Measurements from ENCODE around the gene TNXB. TPM values are rescaled to one million over a fixed set of nuclear protein-coding genes. Genes with fewer than 3 reads are reported as not detected.
A peak's percentile ranks its signal among the peaks of the same experiment; 100 is the strongest.
"Not testable (repeated sequence)": the region's sequence is repeated elsewhere in the genome, so short reads cannot be mapped to it uniquely, and the experiment has no call there.

The TNXB gene
- total RNA-seq, 2 donors from 2014 or later, result 10.9 to 15.0 TPM

DNA sequence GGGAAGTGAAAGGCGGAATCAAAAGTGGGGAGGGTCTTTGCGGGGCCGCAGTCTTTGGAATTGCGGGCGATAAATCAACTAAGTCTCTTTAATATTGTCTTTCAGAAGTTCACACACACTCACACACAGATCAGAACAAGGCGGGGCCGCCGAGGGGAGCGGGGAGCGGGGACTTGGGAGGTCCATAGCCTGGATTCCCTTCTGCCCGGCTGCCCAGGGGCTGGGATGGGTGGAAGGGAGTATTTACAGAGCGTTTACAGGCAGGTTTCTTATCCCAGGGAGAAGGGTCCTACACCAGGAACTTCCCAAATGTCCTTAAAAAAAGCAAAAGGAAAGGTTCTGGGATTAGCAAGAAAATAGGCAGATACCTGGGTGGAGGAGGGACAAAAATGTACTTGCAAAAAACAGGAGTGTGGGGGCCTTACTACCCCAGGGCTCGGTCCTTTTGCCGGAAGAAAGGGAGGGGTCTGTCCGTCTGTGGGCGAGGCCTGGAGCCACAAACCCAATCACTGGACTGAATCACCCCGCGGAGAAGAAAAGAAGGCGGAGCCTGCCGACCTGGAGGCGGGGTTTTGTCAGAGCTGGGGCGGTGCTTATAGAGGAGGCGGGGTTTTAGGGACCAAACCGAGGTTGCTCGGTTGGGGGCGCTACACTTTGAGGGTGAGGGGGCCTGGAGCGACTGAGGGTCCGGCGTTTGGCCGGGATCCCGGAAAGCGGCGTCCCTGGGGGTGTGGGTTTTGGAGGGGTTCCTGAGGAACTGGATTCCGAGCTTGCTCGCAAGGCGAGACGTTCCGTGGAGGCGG is 39.4 kb upstream of the TNXB start:
- Mint-ChIP-seq H3K36me3 (ENCODE audit: insufficient read depth in 2 of 2) (no peaks in the 10 kb centered on the region), H3K9me3 (no peaks in the 10 kb centered on the region), H3K27ac (no peak overlapping the region), H3K4me3 (peak overlapping the region; percentile 83 to 91), H3K27me3 (ENCODE audit: low read depth) (peaks cover 37% of the 10 kb centered on the region), H3K4me1 (ENCODE audit: low read depth) (peaks cover 48% of the 10 kb centered on the region)
- ATAC-seq (replicated peaks in 1 of 2), result peak; percentile 86
- DNase-seq, result peak; percentile 84 to 86

DNA sequence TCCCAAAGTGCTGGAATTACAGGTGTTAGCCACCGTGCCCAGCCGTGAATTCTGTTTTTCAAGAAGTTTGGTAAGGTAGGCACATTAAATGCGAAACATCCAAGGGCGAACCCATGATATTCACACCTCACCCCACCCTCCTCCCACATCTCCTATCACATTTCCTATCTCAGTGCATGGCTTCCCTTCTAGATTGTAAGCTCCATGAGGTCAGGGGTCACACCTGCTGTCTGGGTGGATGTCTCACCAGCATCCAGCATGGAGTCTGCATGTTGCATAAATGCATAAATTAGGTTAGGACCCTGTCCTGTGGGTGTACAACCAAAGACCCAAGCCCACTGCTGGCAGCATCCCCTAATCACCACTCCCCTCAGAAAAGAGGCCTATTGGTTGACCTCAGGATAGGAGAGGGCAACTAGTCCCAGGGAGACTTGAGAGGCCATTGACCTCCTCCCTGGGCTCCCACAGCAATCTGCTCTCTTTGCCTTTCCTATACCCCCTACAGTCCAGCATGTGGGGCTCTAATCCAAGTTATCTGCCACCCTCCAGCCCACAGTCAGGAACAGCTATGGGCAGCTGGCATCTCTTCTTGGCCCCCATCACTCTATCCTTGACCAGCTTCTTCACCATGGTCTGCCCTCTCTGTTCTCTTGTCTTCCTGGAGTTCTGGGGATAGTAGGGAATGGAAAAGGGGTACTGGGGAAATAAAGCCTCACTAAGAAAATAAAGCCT is 38.4 kb upstream of the TNXB start:
- peaks cover 39% of the 10 kb centered on the region for H3K4me1 Mint-ChIP-seq (ENCODE audit: low read depth)
- H3K4me3 Mint-ChIP-seq, result peak overlapping the region; percentile 83 to 91
- no peaks in the 10 kb centered on the region for H3K36me3 Mint-ChIP-seq (ENCODE audit: insufficient read depth in 2 of 2)
- ATAC-seq (replicated peaks in 1 of 2) (no peak), DNase-seq (no peak)
- H3K27ac Mint-ChIP-seq, result no peak overlapping the region
- peaks cover 37% of the 10 kb centered on the region for H3K27me3 Mint-ChIP-seq (ENCODE audit: low read depth)
- H3K9me3 Mint-ChIP-seq, result no peaks in the 10 kb centered on the region

DNA sequence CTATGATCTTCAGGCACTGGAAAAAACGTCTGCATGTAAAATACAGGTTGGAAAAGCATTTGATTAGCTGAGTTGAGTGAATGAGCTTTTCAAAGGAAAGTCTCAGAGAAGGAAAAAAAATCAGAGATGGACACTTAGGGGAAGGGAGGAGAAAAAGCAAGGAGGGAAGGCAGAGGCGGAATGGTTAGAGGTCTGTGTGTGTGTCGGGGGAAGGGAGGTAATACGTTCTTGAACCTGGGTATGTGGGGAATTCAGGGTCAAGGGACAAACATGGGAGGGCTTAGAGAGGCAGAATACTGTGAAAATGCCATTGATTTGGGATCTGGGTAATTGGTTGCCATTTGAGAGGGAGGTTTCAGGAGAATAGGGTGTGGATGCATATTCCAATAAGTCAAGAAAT is 37.5 kb upstream of the TNXB start:
- Mint-ChIP-seq H3K36me3 (ENCODE audit: insufficient read depth in 2 of 2) (no peaks in the 10 kb centered on the region), H3K4me3 (no peak overlapping the region), H3K27me3 (ENCODE audit: low read depth) (peaks cover 37% of the 10 kb centered on the region), H3K4me1 (ENCODE audit: low read depth) (peaks cover 34% of the 10 kb centered on the region), H3K9me3 (no peaks in the 10 kb centered on the region), H3K27ac (no peak overlapping the region)
- no peak for DNase-seq
- no peak for ATAC-seq (replicated peaks in 1 of 2)

DNA sequence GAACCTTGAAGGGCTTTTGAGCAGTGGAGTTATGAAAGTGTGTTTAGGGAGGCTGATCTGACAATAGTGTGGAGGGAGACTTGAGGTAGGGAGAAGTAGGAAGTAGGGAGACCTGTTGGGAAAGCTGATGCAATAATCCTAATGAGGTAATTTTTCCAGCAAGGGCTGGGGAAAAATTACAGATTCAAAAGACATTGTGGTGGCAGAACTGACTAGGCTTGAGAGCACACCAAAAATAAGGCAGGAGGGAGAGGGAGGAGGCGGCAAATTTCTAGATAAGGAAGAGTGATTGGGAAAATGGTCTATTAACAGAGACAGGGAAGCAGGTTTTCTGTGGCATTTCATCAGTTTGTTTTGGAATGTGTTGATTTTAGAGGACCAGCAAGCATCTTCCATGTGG is 37.1 kb upstream of the TNXB start:
- no peak for ATAC-seq (replicated peaks in 1 of 2)
- Mint-ChIP-seq H3K36me3 (ENCODE audit: insufficient read depth in 2 of 2) (no peaks in the 10 kb centered on the region), H3K9me3 (no peaks in the 10 kb centered on the region), H3K27ac (no peak overlapping the region), H3K4me3 (no peak overlapping the region), H3K27me3 (ENCODE audit: low read depth) (peaks cover 34% of the 10 kb centered on the region), H3K4me1 (ENCODE audit: low read depth) (peaks cover 31% of the 10 kb centered on the region)
- no peak for DNase-seq

DNA sequence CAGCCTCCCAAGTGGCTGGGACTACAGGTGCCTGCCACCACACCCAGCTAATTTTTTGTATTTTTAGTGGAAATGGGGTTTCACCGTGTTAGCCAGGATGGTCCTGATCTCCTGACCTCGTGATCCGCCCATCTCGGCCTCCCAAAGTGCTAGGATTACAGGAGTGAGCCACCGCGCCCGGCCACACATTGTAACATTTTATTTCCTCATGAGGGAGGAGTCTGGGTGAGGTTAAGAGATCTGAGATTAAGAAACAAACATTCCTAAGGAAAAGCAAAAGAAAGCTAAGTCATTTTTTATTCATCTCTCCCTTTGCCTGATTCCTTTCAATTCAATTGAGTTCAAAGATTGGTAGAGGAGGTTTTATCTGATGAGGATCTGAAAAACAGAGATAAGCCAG is 35.1 kb upstream of the TNXB start:
- not testable (repeated sequence) for H3K4me3 Mint-ChIP-seq; H3K27ac Mint-ChIP-seq; H3K9me3 Mint-ChIP-seq; DNase-seq; ATAC-seq (replicated peaks in 1 of 2); H3K36me3 Mint-ChIP-seq (ENCODE audit: insufficient read depth in 2 of 2)
- Mint-ChIP-seq H3K27me3 (ENCODE audit: low read depth) (peaks cover 27% of the 10 kb centered on the region), H3K4me1 (ENCODE audit: low read depth) (peaks cover 24% of the 10 kb centered on the region)

DNA sequence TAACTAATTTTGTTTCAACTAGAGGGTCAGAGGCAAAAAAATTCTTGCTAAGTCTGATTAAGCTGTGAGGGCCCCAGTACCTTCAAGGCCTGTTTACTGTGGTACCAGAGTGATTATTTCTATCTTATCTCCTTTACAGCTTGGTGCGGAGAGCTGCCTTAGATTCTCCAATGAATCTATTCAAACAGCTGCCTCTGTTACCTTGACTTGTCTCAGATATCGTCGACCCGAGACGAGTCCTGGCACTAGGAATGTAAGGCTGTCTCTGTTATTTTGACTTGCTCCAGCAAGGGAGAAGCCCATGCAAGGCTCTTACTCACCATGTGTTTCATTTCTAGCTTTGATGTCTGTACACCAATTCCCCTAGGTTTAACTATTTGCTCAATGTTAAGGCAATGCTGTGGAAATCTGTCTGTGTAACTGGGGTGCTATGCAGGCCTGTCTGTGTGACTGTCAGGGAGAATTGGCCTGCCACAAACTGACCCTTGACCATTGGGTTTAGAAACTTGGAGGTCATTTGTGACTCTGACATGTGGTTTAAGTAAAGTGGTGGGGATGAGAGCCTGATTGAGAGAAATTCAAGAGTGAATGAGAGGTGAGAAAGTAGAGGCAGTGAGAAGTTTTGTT is 31.4 kb upstream of the TNXB start:
- H3K36me3 Mint-ChIP-seq (ENCODE audit: insufficient read depth in 2 of 2), result no peaks in the 10 kb centered on the region
- no peaks in the 10 kb centered on the region for H3K27me3 Mint-ChIP-seq (ENCODE audit: low read depth)
- H3K4me1 Mint-ChIP-seq (ENCODE audit: low read depth), result no peaks in the 10 kb centered on the region
- DNase-seq (no peak), ATAC-seq (replicated peaks in 1 of 2) (no peak)
- H3K9me3 Mint-ChIP-seq, result no peaks in the 10 kb centered on the region
- no peak overlapping the region for H3K27ac Mint-ChIP-seq
- no peak overlapping the region for H3K4me3 Mint-ChIP-seq

DNA sequence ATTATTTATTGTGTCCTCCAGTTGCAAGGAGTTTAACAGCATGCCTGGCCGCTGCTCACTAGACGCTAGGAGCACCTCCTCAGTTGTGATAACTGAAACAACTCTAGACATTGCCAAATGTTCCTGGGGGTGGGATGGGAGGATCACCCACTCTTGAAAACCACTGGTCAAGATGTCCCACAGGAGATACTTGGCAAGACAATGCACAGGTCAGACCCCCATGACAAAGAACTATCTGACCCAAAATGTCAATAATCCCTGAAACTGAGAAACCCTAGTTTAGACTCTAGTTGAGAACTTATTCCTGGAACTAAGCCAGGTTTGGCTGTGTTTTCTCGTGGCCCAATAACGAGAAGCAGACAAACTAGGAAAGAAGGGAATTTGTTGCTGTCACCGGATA is 30.5 kb upstream of the TNXB start:
- Mint-ChIP-seq H3K9me3 (no peaks in the 10 kb centered on the region), H3K36me3 (ENCODE audit: insufficient read depth in 2 of 2) (no peaks in the 10 kb centered on the region), H3K4me3 (no peak overlapping the region), H3K4me1 (ENCODE audit: low read depth) (no peaks in the 10 kb centered on the region), H3K27me3 (ENCODE audit: low read depth) (no peaks in the 10 kb centered on the region), H3K27ac (no peak overlapping the region)
- DNase-seq (no peak), ATAC-seq (replicated peaks in 1 of 2) (no peak)

DNA sequence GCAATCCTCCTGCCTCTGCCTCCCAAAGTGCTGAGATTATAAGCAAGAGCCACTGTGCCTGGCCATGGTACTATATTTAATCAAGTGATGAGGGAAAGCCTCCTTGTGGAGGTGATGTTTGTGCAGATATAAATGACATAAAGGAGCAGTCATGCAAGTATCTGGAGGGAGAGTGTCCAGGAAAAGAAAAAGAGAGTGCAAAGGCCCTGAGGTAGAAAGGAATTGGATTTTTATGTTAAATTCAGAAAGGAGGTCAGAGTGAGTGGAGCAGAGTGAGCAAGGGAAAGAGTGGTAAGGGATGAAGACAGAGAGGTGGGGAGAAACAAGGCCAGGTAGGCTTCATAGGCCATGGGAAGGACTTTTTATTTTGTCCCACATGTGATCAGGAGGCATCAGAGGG is 28.3 kb upstream of the TNXB start:
- Mint-ChIP-seq H3K9me3 (no peaks in the 10 kb centered on the region), H3K36me3 (ENCODE audit: insufficient read depth in 2 of 2) (no peaks in the 10 kb centered on the region), H3K27me3 (ENCODE audit: low read depth) (no peaks in the 10 kb centered on the region), H3K4me3 (no peak overlapping the region), H3K4me1 (ENCODE audit: low read depth) (no peaks in the 10 kb centered on the region), H3K27ac (no peak overlapping the region)
- DNase-seq (no peak), ATAC-seq (replicated peaks in 1 of 2) (no peak)

DNA sequence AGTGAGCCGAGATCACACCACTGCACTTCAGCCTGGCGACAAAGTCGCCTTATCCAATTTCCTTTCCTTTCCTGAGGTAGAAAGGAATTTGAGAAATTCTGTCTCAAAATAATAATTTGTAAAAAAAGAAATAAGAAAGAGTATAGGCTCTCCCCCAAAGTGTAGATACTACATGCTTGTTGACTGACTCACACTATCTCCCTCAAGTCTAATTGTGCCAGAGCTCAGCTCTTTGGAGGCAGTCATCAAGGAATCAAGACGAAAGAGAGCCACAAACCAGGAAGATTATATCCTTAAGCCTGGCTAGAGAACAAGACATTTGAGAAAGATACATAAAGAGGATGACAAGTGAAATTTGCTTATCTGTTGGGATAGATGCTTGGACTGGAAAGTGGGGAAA is 24.6 kb upstream of the TNXB start:
- H3K27me3 Mint-ChIP-seq (ENCODE audit: low read depth), result no peaks in the 10 kb centered on the region
- no peak overlapping the region for H3K4me3 Mint-ChIP-seq
- H3K27ac Mint-ChIP-seq, result no peak overlapping the region
- H3K36me3 Mint-ChIP-seq (ENCODE audit: insufficient read depth in 2 of 2), result no peaks in the 10 kb centered on the region
- peaks cover 16% of the 10 kb centered on the region for H3K4me1 Mint-ChIP-seq (ENCODE audit: low read depth)
- ATAC-seq (replicated peaks in 1 of 2) (no peak), DNase-seq (no peak)
- peaks cover 0 to 2% of the 10 kb centered on the region in 2 donors for H3K9me3 Mint-ChIP-seq

DNA sequence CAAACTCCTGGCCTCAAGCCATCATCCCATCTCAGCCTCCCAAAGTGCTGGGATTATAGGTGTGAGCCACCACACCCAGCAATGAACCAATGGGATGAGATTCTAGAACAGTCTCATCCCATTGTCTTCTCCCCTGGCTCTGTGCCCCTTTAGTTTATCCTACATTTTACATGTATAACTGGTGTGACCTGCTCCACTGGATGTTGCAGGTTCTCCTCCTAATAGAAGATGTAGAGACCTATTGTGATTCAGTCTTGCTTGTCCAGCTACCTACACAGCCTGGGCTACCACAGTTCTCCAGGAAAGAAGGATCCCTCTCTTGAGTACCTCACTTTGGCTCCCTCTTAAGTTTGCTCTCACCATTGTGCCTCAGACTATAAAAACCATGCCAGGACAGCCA is 23.0 kb upstream of the TNXB start:
- peaks cover 0 to 2% of the 10 kb centered on the region in 2 donors for H3K9me3 Mint-ChIP-seq
- H3K27ac Mint-ChIP-seq, result no peak overlapping the region
- peaks cover 29% of the 10 kb centered on the region for H3K4me1 Mint-ChIP-seq (ENCODE audit: low read depth)
- DNase-seq, result no peak
- H3K4me3 Mint-ChIP-seq, result no peak overlapping the region
- H3K36me3 Mint-ChIP-seq (ENCODE audit: insufficient read depth in 2 of 2), result peaks cover 0 to 3% of the 10 kb centered on the region in 2 donors
- no peak for ATAC-seq (replicated peaks in 1 of 2)
- no peaks in the 10 kb centered on the region for H3K27me3 Mint-ChIP-seq (ENCODE audit: low read depth)

DNA sequence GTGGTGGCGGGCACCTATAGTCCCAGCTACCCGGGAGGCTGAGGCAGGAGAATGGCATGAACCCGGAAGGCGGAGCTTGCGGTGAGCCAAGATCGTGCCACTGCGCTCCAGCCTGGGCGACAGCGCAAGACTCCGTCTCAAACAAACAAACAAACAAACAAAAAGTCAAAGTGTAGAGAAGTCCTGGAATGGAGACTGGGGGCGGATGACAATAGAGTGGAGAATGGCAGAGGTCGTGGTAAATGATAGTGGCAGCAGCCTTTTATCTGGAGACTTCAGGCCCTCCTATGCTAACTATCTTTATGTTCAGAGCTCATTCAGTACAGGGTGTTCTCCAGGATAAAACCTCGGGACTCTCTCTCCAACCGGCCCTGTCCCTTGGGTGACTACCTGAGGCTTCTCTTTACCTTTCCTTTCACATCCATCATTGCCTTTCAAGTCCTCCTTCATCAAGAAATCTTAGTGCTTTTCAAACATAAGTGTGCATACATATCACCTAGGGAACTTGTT is 22.4 kb upstream of the TNXB start:
- peak overlapping the region in 1 of 2 donors; percentile 11 for H3K4me3 Mint-ChIP-seq
- H3K27me3 Mint-ChIP-seq (ENCODE audit: low read depth), result no peaks in the 10 kb centered on the region

DNA sequence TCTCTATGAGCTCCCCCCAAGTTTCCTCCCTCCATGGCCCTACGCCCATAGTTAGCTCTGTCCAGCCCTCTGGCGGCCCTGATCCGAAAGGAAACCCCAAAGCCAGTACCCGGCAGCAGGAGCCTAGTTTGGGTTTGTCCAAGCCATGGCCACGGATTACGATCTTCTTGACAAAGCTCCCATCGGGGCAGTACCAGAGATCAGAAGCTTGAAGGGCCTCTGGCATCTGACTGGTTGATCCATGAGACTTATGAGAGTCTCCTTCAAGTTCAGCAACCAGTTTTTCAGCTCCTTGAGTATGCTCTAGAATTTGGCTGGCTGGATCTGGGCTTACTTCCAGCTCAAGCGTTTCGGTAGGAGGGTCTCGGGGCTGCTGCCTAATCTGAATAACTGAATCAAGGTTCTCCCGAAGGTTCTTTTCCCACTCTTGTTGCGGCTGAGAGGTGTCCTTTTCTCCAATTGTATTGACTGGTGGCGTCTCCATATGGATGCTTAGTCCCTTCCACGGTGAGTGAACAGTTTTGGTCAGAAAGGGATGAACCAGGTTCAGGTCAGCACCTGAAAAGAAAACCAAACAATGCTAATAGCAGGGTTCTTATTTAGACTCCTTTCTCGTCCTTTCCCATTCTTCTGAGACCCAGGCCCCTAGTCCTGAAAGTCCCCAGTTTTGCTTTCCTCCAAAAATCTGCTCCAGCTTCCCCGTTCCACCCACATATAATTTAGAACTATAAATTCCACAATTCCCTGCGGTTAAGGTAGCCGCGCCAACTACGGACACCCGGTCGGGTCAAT is 20.4 kb upstream of the TNXB start:
- peaks cover 0 to 2% of the 10 kb centered on the region in 2 donors for H3K9me3 Mint-ChIP-seq
- no peak for DNase-seq
- peaks cover 43% of the 10 kb centered on the region for H3K4me1 Mint-ChIP-seq (ENCODE audit: low read depth)
- peak overlapping the region; percentile 97 for H3K27ac Mint-ChIP-seq
- no peaks in the 10 kb centered on the region for H3K27me3 Mint-ChIP-seq (ENCODE audit: low read depth)
- no peak for ATAC-seq (replicated peaks in 1 of 2)
- H3K4me3 Mint-ChIP-seq, result peak overlapping the region; percentile 87 to 100
- peaks cover 8 to 11% of the 10 kb centered on the region in 2 donors for H3K36me3 Mint-ChIP-seq (ENCODE audit: insufficient read depth in 2 of 2)

More for the DNA sequence above, 22.4 kb upstream of the TNXB start:
- ATAC-seq (replicated peaks in 1 of 2) (no peak), DNase-seq (no peak)
- H3K36me3 Mint-ChIP-seq (ENCODE audit: insufficient read depth in 2 of 2), result peaks cover 5 to 6% of the 10 kb centered on the region in 2 donors
- peaks cover 0 to 2% of the 10 kb centered on the region in 2 donors for H3K9me3 Mint-ChIP-seq
- H3K27ac Mint-ChIP-seq, result no peak overlapping the region
- H3K4me1 Mint-ChIP-seq (ENCODE audit: low read depth), result peaks cover 35% of the 10 kb centered on the region

Data from activated T-cell treated with anti-CD3 and anti-CD28 coated beads, Interleukin-2, amount 50 U/mL, for 72 hours (primary cell).